OCI-LY1 (cell line): ENCODE data around the gene SLC25A53.
"Not testable (repeated sequence)": the region's sequence is repeated elsewhere in the genome, so short reads cannot be mapped to it uniquely, and the experiment has no call there.

Experiments used
- H2AFZ ChIP-seq: fragments of 200-600 bp; sonication (generic), shearing (Covaris generic); 2 replicates; pipeline ENCODE4 v1.6.0; 2014; ENCODE audit warnings: antibody characterized with exemption, mild to moderate bottlenecking, low read length
- H3F3A ChIP-seq: fragments of 200-600 bp; sonication (generic), shearing (Covaris generic); 2 replicates; pipeline ENCODE4 v1.6.0; 2014; ENCODE audit warnings: mild to moderate bottlenecking, antibody characterized with exemption, low read length, moderate library complexity; ENCODE audit not compliant: insufficient read depth
- H3K27ac ChIP-seq: fragments of 200-600 bp; sonication (generic); 2 replicates; pipeline ENCODE4 v1.5.1; 2014; ENCODE audit warnings: low read length, mixed run types, mild to moderate bottlenecking, low read depth; ENCODE audit not compliant: poor library complexity, severe bottlenecking
- H3K27me3 ChIP-seq: fragments of 200-600 bp; sonication (generic); 2 replicates; pipeline ENCODE4 v1.6.0; 2014; ENCODE audit warnings: antibody characterized with exemption, mild to moderate bottlenecking, low read length, moderate library complexity; ENCODE audit not compliant: insufficient read depth
- H3K36me3 ChIP-seq: fragments of 200-600 bp; sonication (generic); 2 replicates; pipeline ENCODE4 v1.6.1; 2014; ENCODE audit warnings: mild to moderate bottlenecking, antibody characterized with exemption, low read length, moderate library complexity, mixed read lengths; ENCODE audit not compliant: insufficient read depth
- H3K4me1 ChIP-seq: fragments of 200-600 bp; sonication (generic); 2 replicates; pipeline ENCODE4 v1.5.1; 2014; ENCODE audit warnings: mild to moderate bottlenecking, low read length, moderate library complexity; ENCODE audit not compliant: insufficient read depth, severe bottlenecking
- H3K4me2 ChIP-seq: fragments of 200-600 bp; sonication (generic), shearing (Covaris generic); 2 replicates; pipeline ENCODE4 v1.6.1; 2014; ENCODE audit warnings: low read length
- H3K4me3 ChIP-seq: fragments of 200-600 bp; sonication (generic); 2 replicates; pipeline ENCODE4 v1.5.1; 2014; ENCODE audit warnings: low read length, low read depth, mild to moderate bottlenecking, mixed read lengths; ENCODE audit not compliant: poor library complexity, severe bottlenecking
- H3K79me2 ChIP-seq: fragments of 200-600 bp; shearing (Covaris generic); 2 replicates; pipeline ENCODE4 v1.6.1; 2016; ENCODE audit warnings: mixed run types, low read length, mixed read lengths; ENCODE audit not compliant: insufficient read depth
- H3K9ac ChIP-seq: fragments of 200-600 bp; sonication (generic), shearing (Covaris generic); 2 replicates; pipeline ENCODE4 v1.6.1; 2014; ENCODE audit warnings: mild to moderate bottlenecking, low read length, mixed read lengths
- H3K9me2 ChIP-seq: fragments of 200-600 bp; sonication (generic), shearing (Covaris generic); 2 replicates; pipeline ENCODE4 v1.6.1; 2014; ENCODE audit warnings: low read depth, mild to moderate bottlenecking, low read length, mixed read lengths
- H3K9me3 ChIP-seq: fragments of 200-600 bp; shearing (Covaris generic); 2 replicates; pipeline ENCODE4 v1.6.1; 2014; ENCODE audit warnings: low read length, mixed read lengths
- H4K20me1 ChIP-seq: fragments of 200-600 bp; sonication (generic), shearing (Covaris generic); 2 replicates; pipeline ENCODE4 v1.6.0; 2016; ENCODE audit warnings: mild to moderate bottlenecking, low read length; ENCODE audit not compliant: insufficient read depth

SLC25A53 gene

GRCh38 chrX:104062636-104063035 is 94.2 kb downstream of the SLC25A53 start:
- not testable (repeated sequence) for H3K4me1 ChIP-seq, H3K4me2 ChIP-seq, H3F3A ChIP-seq, H3K79me2 ChIP-seq, H3K9me2 ChIP-seq, H4K20me1 ChIP-seq, H3K27me3 ChIP-seq, H3K9ac ChIP-seq, H3K9me3 ChIP-seq, H3K36me3 ChIP-seq, H3K27ac ChIP-seq, H3K4me3 ChIP-seq, H2AFZ ChIP-seq

- H3K9me3 ChIP-seq, H3K9me2 ChIP-seq, H4K20me1 ChIP-seq, H3F3A ChIP-seq, H3K4me1 ChIP-seq, H3K27ac ChIP-seq, H3K4me3 ChIP-seq, H3K36me3 ChIP-seq, H3K9ac ChIP-seq, H2AFZ ChIP-seq, H3K79me2 ChIP-seq, H3K4me2 ChIP-seq, H3K27me3 ChIP-seq: not testable (repeated sequence)
Observed at GRCh38 chrX:104054956-104055355, 101.9 kb downstream of the SLC25A53 start.
